ENCODE measurements around the gene ADAMTSL3. TPM values are rescaled to one million over a fixed set of nuclear protein-coding genes. Genes with fewer than 3 reads are reported as not detected.
"Not testable (repeated sequence)": the region's sequence is repeated elsewhere in the genome, so short reads cannot be mapped to it uniquely, and the experiment has no call there.

Gene ADAMTSL3
- polyA plus RNA-seq, 1 of the 3 experiments (the other 2 are of a cell fraction) = 0.02 TPM

- H3K36me3 ChIP-seq (replicated peaks in 1 of 2; ENCODE audit: control insufficient read depth in 1 of 2, insufficient read depth in 2 of 2, low read length in 1 of 2); H2AFZ ChIP-seq (ENCODE audit: low read depth); H3K27me3 ChIP-seq (ENCODE audit: insufficient read depth); H3K9me3 ChIP-seq; H3K79me2 ChIP-seq (ENCODE audit: insufficient read depth); DNase-seq; H3K27ac ChIP-seq (ENCODE audit: low read depth in 2 of 2, low read length in 1 of 2); H3F3A ChIP-seq (replicated peaks; ENCODE audit: insufficient read depth); H3K4me1 ChIP-seq (ENCODE audit: control insufficient read depth in 1 of 2, insufficient read depth in 2 of 2, low read depth in 1 of 2, low read length in 1 of 2); H3K4me2 ChIP-seq; H3K4me3 ChIP-seq (ENCODE audit: low read depth in 2 of 2, low read length in 1 of 2); H4K20me1 ChIP-seq (ENCODE audit: insufficient read depth); H3K9ac ChIP-seq; POLR2A ChIA-PET; H3K9me2 ChIP-seq; CTCF ChIA-PET: not testable (repeated sequence)
- 4% methylated on average over 2 of the region's 2 CpGs for WGBS (ENCODE audit: low lambda C conversion rate)
These were observed 409.8 kb downstream of the ADAMTSL3 start for GRCh38 chr15:84063674-84064073.

GRCh38 chr15:84068674-84069073, 414.8 kb downstream of the ADAMTSL3 start:
- H2AFZ ChIP-seq (ENCODE audit: low read depth); H3K9ac ChIP-seq; H3K4me2 ChIP-seq; H3K79me2 ChIP-seq (ENCODE audit: insufficient read depth); POLR2A ChIA-PET; H3F3A ChIP-seq (replicated peaks; ENCODE audit: insufficient read depth); DNase-seq; H3K9me2 ChIP-seq; H3K4me1 ChIP-seq (ENCODE audit: control insufficient read depth in 1 of 2, insufficient read depth in 2 of 2, low read depth in 1 of 2, low read length in 1 of 2); H3K36me3 ChIP-seq (replicated peaks in 1 of 2; ENCODE audit: control insufficient read depth in 1 of 2, insufficient read depth in 2 of 2, low read length in 1 of 2); H4K20me1 ChIP-seq (ENCODE audit: insufficient read depth); H3K9me3 ChIP-seq; H3K27ac ChIP-seq (ENCODE audit: low read depth in 2 of 2, low read length in 1 of 2); H3K27me3 ChIP-seq (ENCODE audit: insufficient read depth); H3K4me3 ChIP-seq (ENCODE audit: low read depth in 2 of 2, low read length in 1 of 2): not testable (repeated sequence)
- CTCF ChIA-PET = interaction anchor here (1.1 kb wide), 1 partner anchor 12 kb away, joined by 3 read pairs; no protein-coding TSS in a partner anchor
- 8% methylated on average over 2 of the region's 2 CpGs for WGBS (ENCODE audit: low lambda C conversion rate)

GRCh38 chr15:84078038-84078437, 424.1 kb downstream of the ADAMTSL3 start:
- H3K36me3 ChIP-seq (replicated peaks in 1 of 2; ENCODE audit: control insufficient read depth in 1 of 2, insufficient read depth in 2 of 2, low read length in 1 of 2); H3K79me2 ChIP-seq (ENCODE audit: insufficient read depth); H3K4me2 ChIP-seq; H3K4me3 ChIP-seq (ENCODE audit: low read depth in 2 of 2, low read length in 1 of 2); CTCF ChIA-PET; POLR2A ChIA-PET; H3K9me2 ChIP-seq; DNase-seq; H3K9me3 ChIP-seq; H3K27me3 ChIP-seq (ENCODE audit: insufficient read depth); H3K9ac ChIP-seq; H2AFZ ChIP-seq (ENCODE audit: low read depth); H3K27ac ChIP-seq (ENCODE audit: low read depth in 2 of 2, low read length in 1 of 2); H4K20me1 ChIP-seq (ENCODE audit: insufficient read depth): not testable (repeated sequence)
- Histone ChIP-seq H3F3A (replicated peaks; ENCODE audit: insufficient read depth) (peaks cover 34% of the 10 kb centered on the region), H3K4me1 (ENCODE audit: control insufficient read depth in 1 of 2, insufficient read depth in 2 of 2, low read depth in 1 of 2, low read length in 1 of 2) (peaks cover 9 to 16% of the 10 kb centered on the region in 2 experiments; a peak in 3 of 4 replicates)
- 69% methylated on average over 2 of the region's 2 CpGs for WGBS (ENCODE audit: low lambda C conversion rate)

GRCh38 chr15:84079325-84079884, 425.5 kb downstream of the ADAMTSL3 start:
- POLR2A ChIA-PET; H4K20me1 ChIP-seq (ENCODE audit: insufficient read depth); H3K9me3 ChIP-seq; CTCF ChIA-PET; H3K9me2 ChIP-seq; H3K36me3 ChIP-seq (replicated peaks in 1 of 2; ENCODE audit: control insufficient read depth in 1 of 2, insufficient read depth in 2 of 2, low read length in 1 of 2); H3K27me3 ChIP-seq (ENCODE audit: insufficient read depth); H3K79me2 ChIP-seq (ENCODE audit: insufficient read depth): not testable (repeated sequence)
- H3K9ac ChIP-seq = 0 out of 2 replicates have a peak overlapping the region, but pooled peaks have one; percentile 51
- H3F3A ChIP-seq (replicated peaks; ENCODE audit: insufficient read depth) = peaks cover 38% of the 10 kb centered on the region
- peaks cover 9 to 16% of the 10 kb centered on the region in 2 experiments; a peak in 3 of 4 replicates for H3K4me1 ChIP-seq (ENCODE audit: control insufficient read depth in 1 of 2, insufficient read depth in 2 of 2, low read depth in 1 of 2, low read length in 1 of 2)
- H3K4me2 ChIP-seq = peak overlapping the region; percentile 86
- 27% methylated on average over 15 of the region's 15 CpGs for WGBS (ENCODE audit: low lambda C conversion rate)
- peak overlapping the region; percentile 62; the same call in 1 of the 2 replicates for H2AFZ ChIP-seq (ENCODE audit: low read depth)
- H3K4me3 ChIP-seq (ENCODE audit: low read depth in 2 of 2, low read length in 1 of 2) = peak overlapping the region in 1 of 2 experiments; percentile 62; a peak in 2 of 4 replicates
- peak; percentile 27 for DNase-seq
- H3K27ac ChIP-seq (ENCODE audit: low read depth in 2 of 2, low read length in 1 of 2) = peak overlapping the region in 1 of 2 experiments; percentile 70; a peak in 1 of 4 replicates

All from SK-N-SH (cell line).